ENCODE data around the gene FOXN3. TPM values are rescaled to one million over a fixed set of nuclear protein-coding genes. Genes with fewer than 3 reads are reported as not detected.

FOXN3 gene
- total RNA-seq, 1 experiment from 2014 or later, result 125 TPM

DNA sequence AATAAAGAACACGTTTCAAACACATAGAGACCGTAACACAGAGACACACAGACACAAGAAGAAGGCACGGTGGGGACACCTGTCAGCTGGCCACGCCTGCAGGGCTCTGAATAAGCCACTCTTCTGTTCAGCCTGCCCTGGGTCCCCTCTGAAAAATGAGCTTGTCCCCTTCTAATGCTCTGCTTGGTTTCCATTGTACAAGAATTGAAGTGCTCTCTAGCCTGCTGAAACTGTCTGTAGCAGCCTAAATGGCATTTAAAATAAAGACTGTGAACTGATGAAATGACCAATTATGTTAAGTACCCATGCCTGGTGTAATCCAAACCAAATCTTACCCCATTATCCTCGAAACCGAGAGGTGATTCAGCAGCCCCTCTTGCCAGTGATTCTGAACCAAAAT, 139.8 kb downstream of the FOXN3 start:
- no peak overlapping the region for H2BK12ac ChIP-seq (ENCODE audit: insufficient read length, low read depth, low read length)
- no peak overlapping the region for H3K56ac ChIP-seq (ENCODE audit: insufficient read length, low read depth, low read length)
- no peak overlapping the region for H3K4me3 Mint-ChIP-seq
- no peaks in the 10 kb centered on the region for H3K9me3 ChIP-seq (ENCODE audit: control insufficient read depth, low read depth, low read length)
- no CpG with 5 or more reads among the region's 6 CpGs for WGBS (ENCODE audit: extremely low coverage, insufficient read length, low lambda C conversion rate)
- no peak overlapping the region for H3K9ac ChIP-seq (ENCODE audit: extremely low read depth, insufficient read length, low read length)
- no peak overlapping the region for H3K14ac ChIP-seq (ENCODE audit: insufficient read depth, low read length)
- H2AK5ac ChIP-seq (ENCODE audit: insufficient read length, low read length), result no peak overlapping the region
- H4K20me1 ChIP-seq (ENCODE audit: control insufficient read depth, insufficient read depth, insufficient read length), result no peaks in the 10 kb centered on the region
- H3K79me2 ChIP-seq (ENCODE audit: insufficient read depth, low read length), result peaks cover 12% of the 10 kb centered on the region; the same call in 1 of the 2 replicates
- TF ChIP-seq, protein P1, sequence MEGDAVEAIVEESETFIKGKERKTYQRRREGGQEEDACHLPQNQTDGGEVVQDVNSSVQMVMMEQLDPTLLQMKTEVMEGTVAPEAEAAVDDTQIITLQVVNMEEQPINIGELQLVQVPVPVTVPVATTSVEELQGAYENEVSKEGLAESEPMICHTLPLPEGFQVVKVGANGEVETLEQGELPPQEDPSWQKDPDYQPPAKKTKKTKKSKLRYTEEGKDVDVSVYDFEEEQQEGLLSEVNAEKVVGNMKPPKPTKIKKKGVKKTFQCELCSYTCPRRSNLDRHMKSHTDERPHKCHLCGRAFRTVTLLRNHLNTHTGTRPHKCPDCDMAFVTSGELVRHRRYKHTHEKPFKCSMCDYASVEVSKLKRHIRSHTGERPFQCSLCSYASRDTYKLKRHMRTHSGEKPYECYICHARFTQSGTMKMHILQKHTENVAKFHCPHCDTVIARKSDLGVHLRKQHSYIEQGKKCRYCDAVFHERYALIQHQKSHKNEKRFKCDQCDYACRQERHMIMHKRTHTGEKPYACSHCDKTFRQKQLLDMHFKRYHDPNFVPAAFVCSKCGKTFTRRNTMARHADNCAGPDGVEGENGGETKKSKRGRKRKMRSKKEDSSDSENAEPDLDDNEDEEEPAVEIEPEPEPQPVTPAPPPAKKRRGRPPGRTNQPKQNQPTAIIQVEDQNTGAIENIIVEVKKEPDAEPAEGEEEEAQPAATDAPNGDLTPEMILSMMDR (conservative IDR thresholded peaks at IDR 0.05), result no peak
- H3K27ac ChIP-seq (ENCODE audit: insufficient read length, low read depth, low read length), result no peak overlapping the region
- no peak overlapping the region for H2BK120ac ChIP-seq (ENCODE audit: low read depth, low read length, poor library complexity, severe bottlenecking)
- H3K79me1 ChIP-seq (ENCODE audit: insufficient read depth, low read depth, low read length, poor library complexity, severe bottlenecking), result peaks cover 5% of the 10 kb centered on the region
- no peak overlapping the region for H2BK15ac ChIP-seq (ENCODE audit: low read depth, low read length)
- H3K27me3 ChIP-seq (ENCODE audit: insufficient read depth, low read length), result no peaks in the 10 kb centered on the region
- no peak overlapping the region for H2BK5ac ChIP-seq (ENCODE audit: insufficient read length, low read length)
- H3K27me3 Mint-ChIP-seq (ENCODE audit: low read depth), result no peaks in the 10 kb centered on the region
- no peak overlapping the region for H2BK20ac ChIP-seq (ENCODE audit: low read depth, low read length, poor library complexity, severe bottlenecking)
- H3K36me3 Mint-ChIP-seq (ENCODE audit: insufficient read depth in 1 of 3, low read depth in 3 of 3), result peaks cover 7 to 59% (median 21%) of the 10 kb centered on the region in 3 experiments; a peak in 6 of 7 replicates
- no peak overlapping the region for H4K5ac ChIP-seq (ENCODE audit: insufficient read length, low read depth, low read length)
- H2AFZ ChIP-seq (ENCODE audit: low read length), result no peak overlapping the region
- H3K18ac ChIP-seq (ENCODE audit: insufficient read length, low read depth, low read length), result no peak overlapping the region
- no peak overlapping the region for H3K4ac ChIP-seq (ENCODE audit: low read depth, low read length)
- H3K23me2 ChIP-seq (ENCODE audit: insufficient read length, low read depth, low read length, poor library complexity, severe bottlenecking), result no peaks in the 10 kb centered on the region
- no peak overlapping the region for H4K91ac ChIP-seq (ENCODE audit: insufficient read length, low read depth, low read length)
- no peak overlapping the region for H3K27ac Mint-ChIP-seq
- H3K23ac ChIP-seq (ENCODE audit: insufficient read length, low read depth, low read length), result no peak overlapping the region
- H3K4me2 ChIP-seq (ENCODE audit: insufficient read depth, insufficient read length, low read length), result no peak overlapping the region
- peaks cover 5% of the 10 kb centered on the region; the same call in 1 of the 2 replicates for H3K4me1 ChIP-seq (ENCODE audit: insufficient read depth, low read length)
- H3T11ph ChIP-seq (ENCODE audit: low read length), result no peak overlapping the region
- no peaks in the 10 kb centered on the region for H3K9me3 Mint-ChIP-seq
- peaks cover 34 to 38% of the 10 kb centered on the region in 2 experiments for H3K4me1 Mint-ChIP-seq
- DNase-seq, result no peak
- no peak overlapping the region for H4K8ac ChIP-seq (replicated peaks; ENCODE audit: insufficient read length, low read depth, low read length)
